Measurements from ENCODE around the gene RAB27B. TPM values are rescaled to one million over a fixed set of nuclear protein-coding genes. Genes with fewer than 3 reads are reported as not detected.

The RAB27B gene
- total and polyA plus RNA-seq, 2 donors (not counting 1 experiment from before 2014, with no cell fraction given): 0.01 to 0.07 TPM

GRCh38 chr18:54942569-54942968, 114.3 kb downstream of the RAB27B start:
- no peak overlapping the region for H3K27ac ChIP-seq (ENCODE audit: low read length in 2 of 2)
- no peak overlapping the region for H2AFZ ChIP-seq (ENCODE audit: insufficient read depth, low read depth, low read length, poor library complexity, severe bottlenecking)
- Mint-ChIP-seq H3K4me3 (no peak overlapping the region), H3K27ac (no peak overlapping the region), H3K9me3 (ENCODE audit: insufficient read depth) (no peaks in the 10 kb centered on the region), H3K4me1 (peaks cover 15% of the 10 kb centered on the region), H3K27me3 (no peaks in the 10 kb centered on the region)
- TF ChIP-seq, protein P1, sequence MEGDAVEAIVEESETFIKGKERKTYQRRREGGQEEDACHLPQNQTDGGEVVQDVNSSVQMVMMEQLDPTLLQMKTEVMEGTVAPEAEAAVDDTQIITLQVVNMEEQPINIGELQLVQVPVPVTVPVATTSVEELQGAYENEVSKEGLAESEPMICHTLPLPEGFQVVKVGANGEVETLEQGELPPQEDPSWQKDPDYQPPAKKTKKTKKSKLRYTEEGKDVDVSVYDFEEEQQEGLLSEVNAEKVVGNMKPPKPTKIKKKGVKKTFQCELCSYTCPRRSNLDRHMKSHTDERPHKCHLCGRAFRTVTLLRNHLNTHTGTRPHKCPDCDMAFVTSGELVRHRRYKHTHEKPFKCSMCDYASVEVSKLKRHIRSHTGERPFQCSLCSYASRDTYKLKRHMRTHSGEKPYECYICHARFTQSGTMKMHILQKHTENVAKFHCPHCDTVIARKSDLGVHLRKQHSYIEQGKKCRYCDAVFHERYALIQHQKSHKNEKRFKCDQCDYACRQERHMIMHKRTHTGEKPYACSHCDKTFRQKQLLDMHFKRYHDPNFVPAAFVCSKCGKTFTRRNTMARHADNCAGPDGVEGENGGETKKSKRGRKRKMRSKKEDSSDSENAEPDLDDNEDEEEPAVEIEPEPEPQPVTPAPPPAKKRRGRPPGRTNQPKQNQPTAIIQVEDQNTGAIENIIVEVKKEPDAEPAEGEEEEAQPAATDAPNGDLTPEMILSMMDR (IDR thresholded peaks at IDR 0.05): no peak
- TF ChIP-seq EZH2 (IDR thresholded peaks at IDR 0.05; ENCODE audit: borderline replicate concordance, insufficient read depth, low read depth, low read length, poor library complexity, severe bottlenecking): no peak
- H3K9ac ChIP-seq (ENCODE audit: low read length): no peak overlapping the region
- CTCF ChIA-PET: no interaction called here
- DNase-seq: no peak
- intact Hi-C loops (cut with micrococcal nuclease): no loop called here
- no peaks in the 10 kb centered on the region for H3K27me3 ChIP-seq (replicated peaks in 1 of 4; ENCODE audit: control extremely low read depth in 1 of 4, control insufficient read depth in 3 of 4, insufficient read depth in 4 of 4, low read length in 3 of 4)
- ATAC-seq (ENCODE audit: low read depth): no peak
- WGBS (ENCODE audit: insufficient coverage): no CpG with 5 or more reads among the region's 3 CpGs
- POLR2A ChIA-PET: no interaction called here
- no peaks in the 10 kb centered on the region for H3K9me3 ChIP-seq (ENCODE audit: control extremely low read depth in 1 of 3, control insufficient read depth in 2 of 3, insufficient read depth in 1 of 3, low read length in 2 of 3)
- H3K4me1 ChIP-seq (ENCODE audit: control insufficient read depth in 2 of 2, insufficient read depth in 2 of 2, low read length in 2 of 2): peaks cover 4 to 6% of the 10 kb centered on the region in 2 donors
- H3K79me2 ChIP-seq (ENCODE audit: control insufficient read depth, insufficient read depth, low read length): no peaks in the 10 kb centered on the region
- H3K36me3 ChIP-seq (replicated peaks in 1 of 2; ENCODE audit: control extremely low read depth in 1 of 2, control insufficient read depth in 1 of 2, extremely low read depth in 1 of 2, insufficient read depth in 2 of 2, low read length in 1 of 2): no peaks in the 10 kb centered on the region
- H3K4me3 ChIP-seq (ENCODE audit: control extremely low read depth in 1 of 5, extremely low read depth in 1 of 5, insufficient read depth in 1 of 5, low read depth in 2 of 5, low read length in 4 of 5): no peak overlapping the region
- H4K20me1 ChIP-seq (ENCODE audit: control insufficient read depth, insufficient read depth, low read length, poor library complexity, severe bottlenecking): no peaks in the 10 kb centered on the region
- H3K4me2 ChIP-seq (replicated peaks; ENCODE audit: low read depth, low read length, poor library complexity, severe bottlenecking): no peak overlapping the region

Other genes starting within 250 kb of the RAB27B start
- gene DYNAP, start 237.2 kb upstream of the RAB27B start, total RNA-seq: not detected in 2 replicates
- not detected in 2 replicates for gene DYNAP, start 237.2 kb upstream of the RAB27B start, polyA plus RNA-seq
- 0.32 and 0.34 TPM in 2 replicates for gene CCDC68, start 131.0 kb downstream of the RAB27B start, total RNA-seq
- 0.01 and 0.16 TPM in 2 replicates for gene CCDC68, start 131.0 kb downstream of the RAB27B start, polyA plus RNA-seq